Measurements from ENCODE around the gene IFNA7.
"Not testable (repeated sequence)": the region's sequence is repeated elsewhere in the genome, so short reads cannot be mapped to it uniquely, and the experiment has no call there.

The IFNA7 gene

GRCh38 chr9:21235468-21236359 is 33.7 kb upstream of the IFNA7 start:
- H3K36me3 ChIP-seq (replicated peaks); H3K4me3 ChIP-seq (ENCODE audit: low read depth, low read length); H3K27ac ChIP-seq; H3K27me3 ChIP-seq (replicated peaks); in situ Hi-C loops (cut with HindIII; ENCODE audit: low pct_ligation_motif_present, low sequenced_read_pairs): not testable (repeated sequence)
- DNase-seq, result peak; percentile 57
- peak; percentile 77 for TF ChIP-seq CTCF (IDR thresholded peaks at IDR 0.05; ENCODE audit: low read depth, low read length, missing control alignments)

- Histone ChIP-seq H3K4me3 (ENCODE audit: low read depth, low read length) (no peak overlapping the region), H3K27ac (no peak overlapping the region), H3K36me3 (replicated peaks) (no peaks in the 10 kb centered on the region), H3K27me3 (replicated peaks) (no peaks in the 10 kb centered on the region)
- DNase-seq, result no peak
- TF ChIP-seq CTCF (IDR thresholded peaks at IDR 0.05; ENCODE audit: low read depth, low read length, missing control alignments), result no peak
- in situ Hi-C loops (cut with HindIII; ENCODE audit: low pct_ligation_motif_present, low sequenced_read_pairs), result no loop called here
Observed at GRCh38 chr9:21234153-21234687, 32.2 kb upstream of the IFNA7 start.

GRCh38 chr9:21233258-21233657 is 31.3 kb upstream of the IFNA7 start:
- Histone ChIP-seq H3K27ac (no peak overlapping the region), H3K4me3 (ENCODE audit: low read depth, low read length) (no peak overlapping the region), H3K27me3 (replicated peaks) (no peaks in the 10 kb centered on the region), H3K36me3 (replicated peaks) (no peaks in the 10 kb centered on the region)
- in situ Hi-C loops (cut with HindIII; ENCODE audit: low pct_ligation_motif_present, low sequenced_read_pairs), result no loop called here
- no peak for DNase-seq
- no peak for TF ChIP-seq CTCF (IDR thresholded peaks at IDR 0.05; ENCODE audit: low read depth, low read length, missing control alignments)

GRCh38 chr9:21228122-21228521 is 26.1 kb upstream of the IFNA7 start, which contains the start of gene IFNA17:
Gene IFNA17 (minus strand): TSS chr9:21228222. CDS start chr9:21228173, 49 bp downstream.
- DNase-seq, result no peak
- in situ Hi-C loops (cut with HindIII; ENCODE audit: low pct_ligation_motif_present, low sequenced_read_pairs), result no loop called here
- Histone ChIP-seq H3K4me3 (ENCODE audit: low read depth, low read length) (no peak within 1 kb of the TSS), H3K36me3 (replicated peaks) (no peaks in the 10 kb centered on the region), H3K27ac (no peak within 1 kb of the TSS), H3K27me3 (replicated peaks) (no peaks in the 10 kb centered on the region)
- TF ChIP-seq CTCF (IDR thresholded peaks at IDR 0.05; ENCODE audit: low read depth, low read length, missing control alignments), result no peak

GRCh38 chr9:21217211-21217610 is 15.2 kb upstream of the IFNA7 start, which contains the start of gene IFNA16:
Gene IFNA16 (minus strand): TSS chr9:21217311. CDS start chr9:21217305, 6 bp downstream.
- H3K27me3 ChIP-seq (replicated peaks); H3K36me3 ChIP-seq (replicated peaks); in situ Hi-C loops (cut with HindIII; ENCODE audit: low pct_ligation_motif_present, low sequenced_read_pairs); H3K27ac ChIP-seq; DNase-seq; H3K4me3 ChIP-seq (ENCODE audit: low read depth, low read length): not testable (repeated sequence)

Data from brain microvascular endothelial cell (primary cell).